Loucy (cell line): ENCODE data around the gene AMN.

ENCODE experiments used
- H2AFZ ChIP-seq: fragments of 200-600 bp; sonication (generic); 2 replicates; pipeline ENCODE4 v1.6.0; 2016; ENCODE audit warnings: antibody characterized with exemption, mild to moderate bottlenecking, low read length, moderate library complexity
- H3F3A ChIP-seq: fragments of 200-600 bp; 2 replicates; pipeline ENCODE4 v1.6.0; 2016; ENCODE audit warnings: antibody characterized with exemption, low read depth, mild to moderate bottlenecking
- H3K27me3 ChIP-seq: fragments of 200-600 bp; sonication (generic); 2 replicates; pipeline ENCODE4 v1.6.1; 2014; ENCODE audit warnings: low read length, mild to moderate bottlenecking; ENCODE audit not compliant: insufficient read depth, poor library complexity, severe bottlenecking
- H3K36me3 ChIP-seq: fragments of 200-600 bp; sonication (generic); 2 replicates; pipeline ENCODE4 v1.6.1; 2016; ENCODE audit warnings: low read length; ENCODE audit not compliant: insufficient read depth
- H3K4me1 ChIP-seq: fragments of 200-600 bp; sonication (generic); 2 replicates; pipeline ENCODE4 v1.5.1; 2014; ENCODE audit warnings: low read length, mild to moderate bottlenecking; ENCODE audit not compliant: insufficient read depth, poor library complexity, severe bottlenecking
- H3K4me2 ChIP-seq: fragments of 200-600 bp; sonication (generic); 2 replicates; pipeline ENCODE4 v1.6.0; 2014; ENCODE audit warnings: antibody characterized with exemption, low read length, low read depth, mild to moderate bottlenecking; ENCODE audit not compliant: poor library complexity, severe bottlenecking
- H3K4me3 ChIP-seq: fragments of 200-600 bp; sonication (generic); 2 replicates; pipeline ENCODE4 v1.5.1; 2014; ENCODE audit warnings: low read length, mild to moderate bottlenecking, mixed read lengths; ENCODE audit not compliant: poor library complexity, severe bottlenecking
- H3K79me2 ChIP-seq: fragments of 200-600 bp; sonication (generic); 2 replicates; pipeline ENCODE4 v1.6.1; 2014; ENCODE audit warnings: low read length; ENCODE audit not compliant: insufficient read depth
- H3K9ac ChIP-seq: fragments of 200-600 bp; sonication (generic); 2 replicates; pipeline ENCODE4 v1.6.0; 2014; ENCODE audit warnings: mild to moderate bottlenecking, low read depth, low read length, moderate library complexity; ENCODE audit not compliant: poor library complexity, severe bottlenecking
- H3K9me2 ChIP-seq: fragments of 200-600 bp; sonication (generic); replicated peaks from 2 replicates; pipeline ENCODE4 v1.6.1; 2016; ENCODE audit warnings: low read depth, low read length, mixed read lengths
- H3K9me3 ChIP-seq: fragments of 200-600 bp; sonication (generic); 2 replicates; pipeline ENCODE4 v1.6.1; 2014; ENCODE audit warnings: mild to moderate bottlenecking, antibody characterized with exemption, low read length, low read depth; ENCODE audit not compliant: insufficient read depth
- H4K20me1 ChIP-seq: fragments of 200-600 bp; sonication (generic); 2 replicates; pipeline ENCODE4 v1.6.0; 2014; ENCODE audit warnings: antibody characterized with exemption, low read length, mild to moderate bottlenecking; ENCODE audit not compliant: insufficient read depth, poor library complexity, severe bottlenecking
- EZH2phosphoT487 ChIP-seq: fragments of 200-600 bp; IDR thresholded peaks from 2 replicates; pipeline ENCODE4 v1.6.1; 2018; ENCODE audit warnings: antibody characterized with exemption, mild to moderate bottlenecking, moderate library complexity, borderline replicate concordance
- TF ChIP-seq, protein P1 (sequence below): fragments of 200-600 bp; sonication (generic); conservative IDR thresholded peaks from 2 replicates; pipeline ENCODE4 v1.5.1; 2014; ENCODE audit warnings: mild to moderate bottlenecking, antibody characterized with exemption, low read length

AMN gene

DNA sequence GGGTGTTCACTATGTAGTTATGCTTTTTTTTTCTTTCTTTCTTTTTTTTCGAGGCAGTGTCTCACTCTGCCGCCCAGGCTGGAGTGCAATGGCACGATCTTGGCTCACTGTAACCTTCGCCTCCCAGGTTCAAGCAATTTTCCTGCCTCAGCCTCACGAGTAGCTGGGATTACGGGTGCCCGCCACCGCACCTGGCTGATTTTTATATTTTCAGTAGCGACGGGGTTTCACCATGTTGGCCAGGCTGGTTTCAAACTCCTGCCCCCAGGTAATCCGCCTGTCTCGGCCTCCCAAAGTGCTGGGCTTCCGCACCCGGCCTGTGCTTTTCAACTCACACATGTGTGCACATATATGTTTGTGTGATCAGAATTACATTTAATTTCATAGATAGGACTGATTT lies 38.9 kb upstream of the AMN start:
- TF ChIP-seq EZH2phosphoT487, result no peak
- TF ChIP-seq, protein P1, sequence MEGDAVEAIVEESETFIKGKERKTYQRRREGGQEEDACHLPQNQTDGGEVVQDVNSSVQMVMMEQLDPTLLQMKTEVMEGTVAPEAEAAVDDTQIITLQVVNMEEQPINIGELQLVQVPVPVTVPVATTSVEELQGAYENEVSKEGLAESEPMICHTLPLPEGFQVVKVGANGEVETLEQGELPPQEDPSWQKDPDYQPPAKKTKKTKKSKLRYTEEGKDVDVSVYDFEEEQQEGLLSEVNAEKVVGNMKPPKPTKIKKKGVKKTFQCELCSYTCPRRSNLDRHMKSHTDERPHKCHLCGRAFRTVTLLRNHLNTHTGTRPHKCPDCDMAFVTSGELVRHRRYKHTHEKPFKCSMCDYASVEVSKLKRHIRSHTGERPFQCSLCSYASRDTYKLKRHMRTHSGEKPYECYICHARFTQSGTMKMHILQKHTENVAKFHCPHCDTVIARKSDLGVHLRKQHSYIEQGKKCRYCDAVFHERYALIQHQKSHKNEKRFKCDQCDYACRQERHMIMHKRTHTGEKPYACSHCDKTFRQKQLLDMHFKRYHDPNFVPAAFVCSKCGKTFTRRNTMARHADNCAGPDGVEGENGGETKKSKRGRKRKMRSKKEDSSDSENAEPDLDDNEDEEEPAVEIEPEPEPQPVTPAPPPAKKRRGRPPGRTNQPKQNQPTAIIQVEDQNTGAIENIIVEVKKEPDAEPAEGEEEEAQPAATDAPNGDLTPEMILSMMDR, result no peak
- no peak overlapping the region for H3K9ac ChIP-seq
- H3K4me1 ChIP-seq, result no peaks in the 10 kb centered on the region
- no peaks in the 10 kb centered on the region for H4K20me1 ChIP-seq
- H2AFZ ChIP-seq, result no peak overlapping the region
- no peak overlapping the region for H3K4me2 ChIP-seq
- peaks cover 11% of the 10 kb centered on the region; the same call in 1 of the 2 replicates for H3K36me3 ChIP-seq
- H3K9me3 ChIP-seq, result no peaks in the 10 kb centered on the region
- H3F3A ChIP-seq, result no peaks in the 10 kb centered on the region
- no peaks in the 10 kb centered on the region for H3K27me3 ChIP-seq
- H3K4me3 ChIP-seq, result no peak overlapping the region
- no peaks in the 10 kb centered on the region for H3K9me2 ChIP-seq
- H3K79me2 ChIP-seq, result no peaks in the 10 kb centered on the region

DNA sequence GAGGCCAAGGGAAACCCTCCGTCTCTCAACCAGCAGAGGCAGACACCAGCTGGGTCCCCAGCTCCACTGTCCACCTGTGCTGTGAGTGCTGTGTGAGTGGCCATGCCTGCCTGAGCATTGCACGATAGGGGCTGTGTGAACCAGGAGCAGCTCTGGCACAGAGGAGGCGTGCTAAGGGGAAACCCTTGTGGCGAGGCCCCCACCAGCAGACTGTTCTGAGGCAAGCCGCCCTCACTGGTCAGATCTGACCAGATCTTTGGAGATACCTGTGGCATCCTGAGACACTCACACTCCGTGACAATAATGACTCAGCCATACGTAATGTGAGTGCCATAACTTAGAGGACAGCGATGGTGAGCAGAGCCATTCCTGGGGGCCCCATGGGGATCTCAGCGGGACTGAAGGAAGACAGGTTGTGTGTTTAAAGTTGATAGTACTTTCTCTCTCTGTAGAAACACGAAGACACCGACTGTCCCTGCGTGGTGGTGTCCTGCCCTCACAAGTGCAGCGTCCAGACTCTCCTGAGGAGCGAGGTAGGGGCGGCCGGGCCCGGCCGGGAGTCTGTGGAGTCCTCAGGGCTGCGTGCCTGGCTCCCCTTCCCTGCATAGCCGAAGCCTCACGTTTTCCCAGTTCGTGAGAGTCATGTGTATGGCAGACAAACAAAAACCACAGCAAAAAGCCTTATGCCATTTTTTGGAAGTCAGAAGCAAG lies 36.6 kb upstream of the AMN start:
- Histone ChIP-seq H3K79me2 (no peaks in the 10 kb centered on the region), H3K9ac (no peak overlapping the region), H2AFZ (no peak overlapping the region)

GRCh38 chr14:102888748-102889147 lies 33.7 kb upstream of the AMN start:
- no peak overlapping the region for H2AFZ ChIP-seq
- no peak for TF ChIP-seq EZH2phosphoT487
- TF ChIP-seq, protein P1, result no peak

More for the DNA sequence above, 36.6 kb upstream of the AMN start:
- Histone ChIP-seq H3K9me2 (no peaks in the 10 kb centered on the region), H3K36me3 (peaks cover 5% of the 10 kb centered on the region; the same call in 1 of the 2 replicates), H3F3A (no peaks in the 10 kb centered on the region), H4K20me1 (no peaks in the 10 kb centered on the region), H3K4me3 (no peak overlapping the region), H3K27me3 (no peaks in the 10 kb centered on the region), H3K4me2 (no peak overlapping the region), H3K9me3 (no peaks in the 10 kb centered on the region), H3K4me1 (no peaks in the 10 kb centered on the region)
- TF ChIP-seq EZH2phosphoT487, result no peak
- TF ChIP-seq, protein P1, result no peak

More at GRCh38 chr14:102888748-102889147, 33.7 kb upstream of the AMN start:
- Histone ChIP-seq H4K20me1 (no peaks in the 10 kb centered on the region), H3F3A (no peaks in the 10 kb centered on the region), H3K36me3 (peaks cover 11% of the 10 kb centered on the region; the same call in 1 of the 2 replicates), H3K9ac (no peak overlapping the region), H3K4me3 (no peak overlapping the region), H3K79me2 (no peaks in the 10 kb centered on the region), H3K9me3 (no peaks in the 10 kb centered on the region), H3K27me3 (no peaks in the 10 kb centered on the region), H3K4me2 (no peak overlapping the region), H3K9me2 (no peaks in the 10 kb centered on the region), H3K4me1 (no peaks in the 10 kb centered on the region)
